Peyer's patch (tissue), 4 donors: Measurements from ENCODE around the gene CDC14B. TPM values are rescaled to one million over a fixed set of nuclear protein-coding genes. Genes with fewer than 3 reads are reported as not detected.

Source experiments
- DNase-seq, 3 donors: peaks; one replicate each; pipeline ENCODE4 v3.0.0-alpha.2; 2017 to 2019
- H3K27ac ChIP-seq, 4 donors: fragments of 200-600 bp; sonication (generic); one replicate each; pipeline ENCODE4 v1.5.1; 2016 to 2019
- H3K27me3 ChIP-seq, 2 donors: fragments of 200-600 bp; sonication (generic); one replicate each; pipeline ENCODE4 v1.5.1; 2019
- H3K36me3 ChIP-seq, 3 donors: fragments of 200-600 bp; sonication (generic); one replicate each; pipeline ENCODE4 v1.5.1; 2016 to 2019
- H3K4me1 ChIP-seq, 4 donors: fragments of 200-600 bp; sonication (generic); one replicate each; pipeline ENCODE4 v1.5.1; 2016 to 2019
- H3K4me3 ChIP-seq, 4 donors: fragments of 200-600 bp; sonication (generic); 1 replicate in 3 of 4; 2 replicates in 1 of 4; pipeline ENCODE4 v1.5.1; 2016 to 2019; ENCODE audit warnings: mild to moderate bottlenecking in 1 of 4
- H3K9me3 ChIP-seq, 4 donors: fragments of 200-600 bp; sonication (generic); one replicate each; pipeline ENCODE4 v1.5.1; 2016 to 2019; ENCODE audit warnings: mild to moderate bottlenecking in 1 of 4
- POLR2A ChIP-seq, 2 donors: fragments of 450-650 bp; IDR thresholded peaks; one replicate each; pipeline ENCODE4 v1.5.1; 2017; ENCODE audit warnings: antibody characterized with exemption in 2 of 2, mild to moderate bottlenecking in 2 of 2, moderate library complexity in 2 of 2
- total RNA-seq, 4 donors: library from RNA; depleted of rRNA; stranded (reverse); fragments of >200 nt; gene quantifications; one replicate each; pipeline ENCODE4 v1.1.0, GENCODE V29; 2016
- TF ChIP-seq, protein P1 (sequence below), 6 experiments: fragments of 450-650 bp in 4 of 6; fragments of 200-600 bp in 2 of 6; sonication (generic) in 1 of 6; IDR thresholded peaks; one replicate each; pipeline ENCODE4 v1.5.1; 2017 to 2019; ENCODE audit warnings: antibody characterized with exemption in 6 of 6, mild to moderate bottlenecking in 3 of 6, moderate library complexity in 1 of 6

The CDC14B gene
- total RNA-seq, 4 donors from 2014 or later, result 23.9 to 36.6 (median 35.7) TPM

DNA sequence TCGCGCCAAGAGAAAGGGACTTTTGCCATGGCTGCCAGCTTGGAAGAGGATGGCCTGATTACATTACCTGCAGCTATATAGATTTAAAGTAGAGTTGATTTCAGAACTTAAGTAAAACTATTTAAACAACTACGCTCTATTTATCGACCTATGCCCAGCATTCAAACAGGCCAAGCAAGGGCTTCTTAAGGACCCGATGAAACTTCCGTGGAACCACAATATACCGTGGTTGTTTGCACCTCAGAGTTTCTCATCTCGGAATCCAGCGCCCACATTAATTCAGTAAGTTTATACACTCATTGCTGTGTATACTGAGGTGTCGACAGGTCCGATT, 505 bp upstream of the CDC14B start:
- no peak for DNase-seq
- H3K4me3 ChIP-seq, result peak overlapping the region in 3 of 4 donors; percentile 33 to 91 (median 61)
- TF ChIP-seq POLR2A (IDR thresholded peaks at IDR 0.05), result no peak
- TF ChIP-seq, protein P1, sequence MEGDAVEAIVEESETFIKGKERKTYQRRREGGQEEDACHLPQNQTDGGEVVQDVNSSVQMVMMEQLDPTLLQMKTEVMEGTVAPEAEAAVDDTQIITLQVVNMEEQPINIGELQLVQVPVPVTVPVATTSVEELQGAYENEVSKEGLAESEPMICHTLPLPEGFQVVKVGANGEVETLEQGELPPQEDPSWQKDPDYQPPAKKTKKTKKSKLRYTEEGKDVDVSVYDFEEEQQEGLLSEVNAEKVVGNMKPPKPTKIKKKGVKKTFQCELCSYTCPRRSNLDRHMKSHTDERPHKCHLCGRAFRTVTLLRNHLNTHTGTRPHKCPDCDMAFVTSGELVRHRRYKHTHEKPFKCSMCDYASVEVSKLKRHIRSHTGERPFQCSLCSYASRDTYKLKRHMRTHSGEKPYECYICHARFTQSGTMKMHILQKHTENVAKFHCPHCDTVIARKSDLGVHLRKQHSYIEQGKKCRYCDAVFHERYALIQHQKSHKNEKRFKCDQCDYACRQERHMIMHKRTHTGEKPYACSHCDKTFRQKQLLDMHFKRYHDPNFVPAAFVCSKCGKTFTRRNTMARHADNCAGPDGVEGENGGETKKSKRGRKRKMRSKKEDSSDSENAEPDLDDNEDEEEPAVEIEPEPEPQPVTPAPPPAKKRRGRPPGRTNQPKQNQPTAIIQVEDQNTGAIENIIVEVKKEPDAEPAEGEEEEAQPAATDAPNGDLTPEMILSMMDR (IDR thresholded peaks at IDR 0.05), result no peak

DNA sequence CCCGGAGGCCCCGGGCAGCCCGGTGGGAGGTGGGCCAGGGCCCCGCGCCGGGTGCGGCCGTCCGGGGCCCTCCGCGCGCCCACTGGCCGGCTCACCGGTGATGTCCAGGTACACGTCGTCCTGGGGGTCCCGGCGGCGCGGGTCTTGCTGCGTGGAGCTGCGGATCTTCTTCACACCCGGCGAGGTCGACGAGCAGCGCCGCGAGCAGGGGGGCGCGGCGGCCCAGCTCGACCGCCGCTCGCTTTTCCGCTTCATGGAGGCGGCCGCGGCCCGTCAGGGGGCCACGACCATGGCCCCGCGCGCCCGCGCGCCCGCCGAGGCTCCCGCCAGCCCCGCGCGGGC, 548 bp downstream of the CDC14B start:
- Histone ChIP-seq H3K4me1 (peaks cover 0 to 8% (median 0%) of the 10 kb centered on the region in 4 donors), H3K9me3 (no peaks in the 10 kb centered on the region), H3K36me3 (no peaks in the 10 kb centered on the region), H3K27me3 (no peaks in the 10 kb centered on the region), H3K4me3 (peak overlapping the region; percentile 51 to 91 (median 70)), H3K27ac (peak overlapping the region; percentile 42 to 90 (median 67))
- TF ChIP-seq POLR2A (IDR thresholded peaks at IDR 0.05), result no peak
- TF ChIP-seq, protein P1 (IDR thresholded peaks at IDR 0.05), result no peak
- no peak for DNase-seq

More for the DNA sequence above, 505 bp upstream of the CDC14B start:
- Histone ChIP-seq H3K27me3 (no peaks in the 10 kb centered on the region), H3K27ac (peak overlapping the region in 2 of 4 donors; percentile 57 to 90), H3K4me1 (peaks cover 0 to 8% (median 0%) of the 10 kb centered on the region in 4 donors), H3K36me3 (no peaks in the 10 kb centered on the region), H3K9me3 (no peaks in the 10 kb centered on the region)

DNA sequence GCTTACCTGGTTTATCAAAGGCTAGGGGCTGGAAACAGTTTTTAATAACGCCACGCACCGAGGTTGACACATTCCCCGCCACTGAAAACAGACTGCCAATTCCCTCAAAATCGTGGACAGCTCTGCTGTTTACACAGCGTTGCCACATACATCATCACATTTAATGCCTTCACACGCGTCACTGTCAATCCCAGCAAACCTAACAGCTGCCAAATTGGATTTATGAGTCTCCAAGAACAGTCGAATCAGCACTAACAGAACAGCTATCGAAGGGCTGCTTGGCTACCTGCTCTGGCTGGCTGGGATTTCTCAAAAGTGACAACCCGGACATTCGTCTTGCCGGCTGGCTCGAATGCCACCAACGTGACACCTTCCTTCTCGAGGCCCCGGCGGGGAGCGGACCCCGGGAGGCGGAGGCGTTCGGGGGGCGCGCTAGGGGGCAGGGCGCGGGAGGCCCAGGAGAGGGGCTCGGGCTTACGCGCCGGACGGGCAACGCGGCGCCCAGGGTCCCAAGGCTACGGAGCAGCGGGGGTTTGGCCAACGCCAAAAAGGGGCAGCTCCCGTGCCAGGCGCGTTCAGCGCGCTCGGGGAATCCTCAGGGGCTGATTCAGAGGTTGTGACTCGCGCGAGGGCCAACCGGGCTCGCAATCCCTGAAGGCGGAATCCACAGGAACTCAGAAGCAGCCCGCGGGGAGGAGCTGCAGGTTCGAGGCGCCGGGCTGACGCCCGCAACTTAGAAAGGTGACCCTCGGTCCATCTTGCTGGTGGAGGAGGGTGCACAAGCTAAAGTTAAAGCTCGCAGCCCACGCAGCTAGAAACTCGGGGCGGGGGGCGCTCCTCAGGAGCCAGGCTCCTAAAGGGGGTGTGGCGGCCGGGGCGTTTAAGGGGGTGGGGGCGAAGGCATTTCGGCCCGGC, 1.2 kb downstream of the CDC14B start:
- peak; percentile 6 to 58 for TF ChIP-seq POLR2A (IDR thresholded peaks at IDR 0.05)
- TF ChIP-seq, protein P1 (IDR thresholded peaks at IDR 0.05), result peak in 1 of 6 experiments; percentile 1
- H3K27ac ChIP-seq, result peak overlapping the region; percentile 42 to 90 (median 67)
- DNase-seq, result peak in 2 of 3 donors; percentile 62 to 63
- H3K4me1 ChIP-seq, result peaks cover 0 to 8% (median 0%) of the 10 kb centered on the region in 4 donors
- H3K9me3 ChIP-seq, result no peaks in the 10 kb centered on the region
- peak overlapping the region; percentile 51 to 91 (median 70) for H3K4me3 ChIP-seq
- H3K27me3 ChIP-seq, result no peaks in the 10 kb centered on the region
- H3K36me3 ChIP-seq, result no peaks in the 10 kb centered on the region

DNA sequence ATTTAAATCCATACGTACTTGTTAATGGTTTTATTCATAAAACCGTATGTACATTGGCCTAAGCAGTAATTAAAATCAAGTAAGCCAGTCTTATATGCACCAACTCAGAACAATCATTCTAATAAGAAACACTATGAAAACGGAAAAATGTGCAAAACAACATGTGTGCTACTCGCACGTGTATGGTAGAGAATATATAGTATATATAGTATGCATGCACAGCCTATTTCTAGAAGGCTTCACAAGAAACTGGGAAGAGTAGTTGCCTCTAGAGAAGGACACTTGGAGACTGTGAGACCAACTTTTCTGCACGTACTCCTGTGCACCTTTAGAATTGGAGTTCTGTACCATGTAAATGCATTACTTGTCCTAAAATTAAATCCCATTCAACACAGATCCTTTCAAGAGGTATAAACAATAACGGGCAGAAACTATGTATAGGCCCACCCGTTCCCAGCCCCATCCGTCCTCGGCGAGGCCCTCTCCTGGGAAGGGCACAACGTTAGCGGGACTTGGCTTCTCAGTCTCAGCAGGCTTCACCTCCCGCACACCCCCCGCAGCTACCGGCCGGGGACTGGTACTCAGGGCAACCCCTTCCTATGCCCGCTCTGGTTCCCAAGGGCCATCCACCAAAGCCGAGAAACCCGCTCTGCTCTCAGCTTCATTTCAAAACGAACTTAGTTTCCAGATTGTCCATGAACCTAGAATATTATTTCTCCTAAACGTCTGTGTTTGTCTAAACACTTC, 2.0 kb downstream of the CDC14B start:
- TF ChIP-seq, protein P1 (IDR thresholded peaks at IDR 0.05), result no peak
- no peak for TF ChIP-seq POLR2A (IDR thresholded peaks at IDR 0.05)
- H3K9me3 ChIP-seq, result no peaks in the 10 kb centered on the region
- peak overlapping the region in 1 of 4 donors; percentile 85 for H3K4me3 ChIP-seq
- H3K4me1 ChIP-seq, result peaks cover 0 to 8% (median 0%) of the 10 kb centered on the region in 4 donors
- H3K27me3 ChIP-seq, result no peaks in the 10 kb centered on the region
- DNase-seq, result no peak
- H3K36me3 ChIP-seq, result no peaks in the 10 kb centered on the region
- H3K27ac ChIP-seq, result peak overlapping the region in 2 of 4 donors; percentile 75 to 90

DNA sequence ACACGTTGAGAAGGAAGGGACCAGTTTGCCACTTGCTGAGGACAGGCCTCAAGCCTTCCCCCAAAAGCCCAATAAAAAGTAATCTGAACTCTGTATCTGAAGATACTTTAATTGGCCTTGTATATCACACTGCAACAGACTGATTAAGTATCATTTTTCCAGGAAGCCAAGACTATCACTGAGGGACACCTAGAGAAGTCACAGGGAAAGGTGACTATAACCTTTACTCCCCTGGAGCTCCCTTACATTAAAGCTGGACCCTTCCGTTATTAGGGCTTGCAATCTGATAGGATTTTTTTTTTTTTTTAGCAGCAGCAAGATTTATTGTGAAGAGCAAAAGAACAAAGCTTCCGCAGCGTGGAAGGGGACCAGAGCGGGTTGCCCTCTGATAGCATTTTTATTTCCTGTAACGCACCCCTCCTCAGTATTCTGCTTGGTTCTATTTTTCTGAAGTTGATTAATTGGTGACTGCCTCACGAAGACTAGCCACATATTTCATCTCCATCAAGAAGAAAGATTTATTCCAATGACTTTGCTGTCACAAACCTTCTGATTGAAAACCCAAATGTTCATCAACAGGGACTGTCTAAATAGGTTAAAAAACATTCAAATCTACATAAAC, 2.7 kb downstream of the CDC14B start:
- Histone ChIP-seq H3K27me3 (no peaks in the 10 kb centered on the region), H3K4me1 (peaks cover 0 to 12% (median 0%) of the 10 kb centered on the region in 4 donors), H3K36me3 (no peaks in the 10 kb centered on the region), H3K27ac (no peak overlapping the region), H3K4me3 (no peak overlapping the region), H3K9me3 (no peaks in the 10 kb centered on the region)
- TF ChIP-seq POLR2A (IDR thresholded peaks at IDR 0.05), result no peak
- TF ChIP-seq, protein P1 (IDR thresholded peaks at IDR 0.05), result no peak
- DNase-seq, result no peak
